ENCODE results near the gene HDAC10.
A peak's percentile ranks its signal among the peaks of the same experiment; 100 is the strongest.
"Not testable (repeated sequence)": the region's sequence is repeated elsewhere in the genome, so short reads cannot be mapped to it uniquely, and the experiment has no call there.

Gene HDAC10

DNA sequence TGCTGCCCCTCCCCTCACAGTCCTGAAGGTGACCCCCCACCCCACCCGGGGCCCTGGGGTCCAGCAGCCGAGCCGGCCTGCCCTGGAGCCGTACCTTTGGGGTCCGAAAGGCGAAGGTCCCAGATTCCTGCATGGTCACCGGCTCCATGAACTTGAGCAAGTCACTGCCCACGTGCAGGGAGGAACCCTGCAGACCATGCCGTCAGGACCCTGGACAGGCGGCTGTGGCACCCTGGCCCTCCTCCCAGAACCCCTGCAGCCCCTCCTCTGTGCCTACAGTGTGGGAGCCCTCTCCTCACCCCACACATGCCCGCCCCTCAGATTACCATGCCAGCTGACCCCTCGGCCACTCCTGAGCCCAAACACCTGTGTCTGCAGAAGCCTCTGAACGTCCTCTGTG, 33.4 kb upstream of the HDAC10 start:
- no peak for DNase-seq (ENCODE audit: low spot score)

DNA sequence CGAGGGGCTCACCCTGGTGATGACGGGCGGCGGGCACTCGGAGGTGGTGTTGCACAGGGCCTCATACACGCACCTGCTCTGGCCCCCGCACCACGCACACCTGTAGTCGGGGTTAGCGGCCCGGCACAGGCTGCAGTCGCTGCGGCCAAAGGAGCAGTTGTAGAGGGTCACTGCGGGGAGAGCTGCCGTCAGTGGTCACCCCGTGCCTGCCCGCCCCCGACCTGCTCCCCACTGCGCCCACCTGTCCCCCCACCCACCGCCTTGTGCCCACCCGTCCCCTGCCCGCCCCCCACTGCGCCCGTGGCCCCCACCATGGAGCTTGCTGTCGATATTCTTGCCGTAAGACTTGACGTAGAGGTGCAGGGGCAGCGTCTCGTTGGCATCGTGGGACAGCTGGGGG, 32.8 kb upstream of the HDAC10 start:
- DNase-seq (ENCODE audit: low spot score): no peak

GRCh38 chr22:50282361-50283155, 31.5 kb upstream of the HDAC10 start:
- no peak for DNase-seq (ENCODE audit: low spot score)

DNA sequence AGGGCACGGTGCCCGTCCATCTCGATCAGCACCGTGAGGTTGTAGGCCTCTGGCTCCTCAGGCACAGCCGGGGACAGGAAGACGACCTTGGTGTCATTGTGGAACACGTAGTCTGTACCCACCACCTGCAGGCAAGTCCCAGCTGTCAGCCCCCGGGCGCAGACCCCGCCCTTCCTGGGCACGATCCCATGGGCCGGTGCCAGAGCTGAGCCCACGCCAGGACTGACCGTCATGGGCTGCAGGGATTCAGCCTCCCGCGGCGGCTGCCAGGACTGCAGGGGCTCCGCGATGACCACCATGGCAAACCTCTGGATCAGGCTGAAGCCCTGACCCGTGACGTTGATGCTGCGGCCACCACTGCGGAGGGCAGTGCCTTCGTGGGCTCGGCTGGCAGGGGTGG, 30.9 kb upstream of the HDAC10 start:
- no peak for DNase-seq (ENCODE audit: low spot score)

- no peak for DNase-seq (ENCODE audit: low spot score)
Measured at GRCh38 chr22:50281384-50281760, 30.3 kb upstream of the HDAC10 start.

DNA sequence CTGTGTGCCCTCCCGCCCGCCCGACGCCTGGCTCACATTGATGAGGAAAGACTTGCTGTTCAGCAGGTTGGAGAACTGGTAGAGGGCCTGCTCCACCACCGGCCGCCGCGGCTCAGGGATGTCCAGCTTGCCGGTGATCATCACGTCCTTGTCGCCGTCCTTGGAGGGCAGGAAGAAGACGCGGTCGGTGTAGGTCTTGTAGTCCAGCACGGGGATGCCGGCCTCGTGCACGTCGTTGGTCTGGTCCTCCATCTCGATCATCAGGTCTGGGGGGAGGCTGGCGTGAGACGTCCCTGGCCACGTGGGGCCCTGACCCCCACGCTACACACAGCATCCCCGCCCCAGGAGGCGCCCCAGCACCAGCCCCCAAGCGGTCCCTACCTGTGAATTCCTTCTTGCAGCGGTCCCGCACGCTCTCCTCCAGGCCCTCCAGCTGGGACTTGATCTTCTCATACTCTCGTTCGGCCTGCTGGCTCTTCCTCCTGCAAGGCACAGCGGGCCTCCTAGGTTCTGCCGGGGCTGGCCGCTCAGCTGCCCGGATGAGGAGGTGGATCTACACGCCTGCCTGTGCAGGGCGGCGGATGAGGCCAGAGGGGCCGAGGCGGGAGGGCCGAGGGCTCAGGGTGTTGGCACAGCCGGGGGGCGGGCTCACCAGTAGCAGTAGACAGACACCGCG, 29.8 kb upstream of the HDAC10 start:
- no peak for DNase-seq (ENCODE audit: low spot score)

DNA sequence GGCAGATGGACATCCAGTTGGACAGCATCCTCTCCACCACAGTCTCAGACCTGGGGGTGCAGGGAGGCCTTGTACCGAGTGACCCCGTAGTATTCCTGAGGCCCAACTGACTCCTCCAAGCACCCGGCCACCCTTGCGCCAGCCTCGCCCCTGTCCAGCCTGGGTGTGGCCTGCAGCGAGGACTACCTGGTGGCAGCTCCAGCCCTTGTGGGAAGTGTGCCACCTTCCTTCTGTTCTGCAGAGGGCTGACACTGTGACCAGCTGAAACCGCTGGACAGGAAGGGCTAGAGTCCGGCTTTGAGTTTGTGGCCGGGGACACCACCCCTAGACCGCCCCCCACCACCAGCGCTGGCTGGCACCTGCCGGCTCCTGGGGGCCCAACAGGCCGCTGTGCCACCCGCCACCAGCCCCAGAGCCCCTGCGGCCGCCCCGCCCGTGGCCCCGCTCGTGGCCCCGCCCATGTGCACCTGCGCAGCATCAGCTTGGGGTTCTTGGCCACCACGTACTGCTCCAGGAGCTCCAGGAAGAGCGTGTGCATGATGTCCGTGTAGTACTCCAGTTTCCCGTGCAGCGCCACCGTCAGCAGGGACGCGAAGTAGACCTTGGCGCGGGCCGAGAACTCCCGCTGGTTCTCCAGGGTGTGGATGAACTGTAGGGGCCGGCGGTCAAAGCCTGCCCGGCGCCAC, 29.1 kb upstream of the HDAC10 start:
- DNase-seq (ENCODE audit: low spot score): no peak

DNA sequence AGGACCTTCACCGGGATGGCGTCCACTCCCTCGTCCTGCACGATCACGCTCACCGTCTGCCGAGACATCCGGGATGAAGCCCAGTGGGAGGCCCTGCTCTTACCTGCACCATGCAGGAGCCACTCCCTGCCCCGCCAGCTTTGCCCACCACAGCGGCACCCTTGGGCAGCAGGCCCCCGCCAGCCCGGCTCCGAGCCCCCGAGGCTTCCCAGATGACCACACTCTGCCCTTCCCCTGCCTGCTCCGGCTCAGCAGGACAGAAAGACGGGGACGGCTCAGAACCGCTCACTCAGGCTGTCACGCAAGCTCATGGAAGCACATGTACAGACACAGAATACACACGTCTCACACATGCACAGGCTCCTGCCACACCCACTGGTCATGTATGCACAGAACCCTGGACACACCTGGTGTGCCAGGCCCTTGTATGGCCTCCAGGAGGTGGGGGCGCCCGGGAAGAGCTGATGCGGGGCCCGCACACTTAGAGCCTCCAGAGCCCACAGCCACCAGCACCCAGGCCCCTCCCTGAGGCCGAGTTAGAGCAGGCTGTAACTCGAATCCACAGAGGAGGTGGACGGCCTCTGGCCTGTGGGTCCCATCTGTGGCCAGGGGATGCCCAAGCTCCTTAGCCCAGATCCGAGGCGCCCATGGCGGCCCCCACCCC, 28.0 kb upstream of the HDAC10 start:
- DNase-seq (ENCODE audit: low spot score): no peak

- no peak for DNase-seq (ENCODE audit: low spot score)
Measured at GRCh38 chr22:50278461-50278860, 27.4 kb upstream of the HDAC10 start.

DNA sequence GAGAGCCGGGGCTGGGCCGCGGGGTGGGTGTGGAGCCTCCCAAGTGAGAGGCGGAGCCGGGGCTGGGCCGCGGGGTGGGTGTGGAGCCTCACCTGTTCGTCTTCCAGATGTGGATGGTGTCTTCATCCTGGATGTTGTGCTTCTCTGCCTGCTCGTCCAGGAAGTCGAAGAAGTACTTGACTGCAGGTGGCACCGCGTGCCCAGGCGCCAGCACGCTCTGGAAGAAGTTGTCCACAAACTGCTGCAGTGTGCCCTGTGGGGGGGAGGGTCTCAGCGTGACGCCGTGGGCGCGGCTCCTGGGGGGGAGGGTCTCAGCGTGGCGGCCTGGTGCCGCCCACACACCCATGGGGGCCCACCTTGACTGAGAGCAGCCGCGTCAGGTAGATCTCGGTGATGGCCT, 26.7 kb upstream of the HDAC10 start:
- no peak for DNase-seq (ENCODE audit: low spot score)

- DNase-seq (ENCODE audit: low spot score): peak; percentile 73
Measured at GRCh38 chr22:50276143-50276542, 25.1 kb upstream of the HDAC10 start.

- DNase-seq (ENCODE audit: low spot score): no peak
Measured at GRCh38 chr22:50275181-50276055, 24.4 kb upstream of the HDAC10 start.

DNA sequence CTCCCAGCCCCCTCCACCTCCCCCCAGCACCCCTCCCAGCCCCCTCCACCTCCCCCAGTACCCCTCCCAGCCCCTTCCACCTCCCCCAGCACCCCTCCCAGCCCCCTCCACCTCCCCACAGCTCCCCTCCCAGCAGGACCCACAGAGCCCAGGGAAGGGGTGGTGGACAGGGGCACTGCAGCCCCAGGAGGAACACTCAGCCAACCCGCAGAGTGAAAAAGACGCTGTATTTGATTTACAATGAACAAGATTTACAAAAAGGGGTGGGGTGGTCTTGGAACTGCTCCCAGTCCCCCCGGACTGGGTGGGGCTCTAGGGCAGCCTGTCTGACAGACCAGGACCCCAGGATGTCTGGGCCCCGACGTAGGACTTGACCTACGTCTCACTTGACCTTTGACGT, 23.7 kb upstream of the HDAC10 start:
- DNase-seq (ENCODE audit: low spot score): no peak

DNA sequence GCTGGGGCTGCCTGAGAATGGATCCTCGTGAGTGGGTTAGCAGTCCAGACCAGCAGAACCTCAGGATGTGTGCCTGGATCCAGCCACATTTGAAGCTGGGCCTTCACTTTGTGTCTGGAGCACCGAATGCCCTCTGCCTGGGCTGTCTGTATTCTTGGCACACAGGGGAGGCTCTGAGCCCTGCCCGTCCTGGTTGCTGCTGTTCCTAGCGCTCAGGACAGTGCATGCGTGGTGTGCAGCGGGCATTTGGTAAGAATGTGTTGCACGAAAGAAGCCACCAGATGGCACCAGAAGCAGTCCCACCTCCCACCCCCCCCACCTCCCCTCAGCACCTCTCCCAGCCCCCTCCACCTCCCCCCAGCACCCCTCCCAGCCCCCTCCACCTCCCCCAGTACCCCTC, 23.2 kb upstream of the HDAC10 start:
- peak; percentile 64 for DNase-seq (ENCODE audit: low spot score)

GRCh38 chr22:50273781-50274180, 22.7 kb upstream of the HDAC10 start:
- DNase-seq (ENCODE audit: low spot score): not testable (repeated sequence)

- not testable (repeated sequence) for DNase-seq (ENCODE audit: low spot score)
Measured at GRCh38 chr22:50273352-50273751, 22.3 kb upstream of the HDAC10 start.

- DNase-seq (ENCODE audit: low spot score): no peak
Measured at GRCh38 chr22:50272044-50272802, 21.2 kb upstream of the HDAC10 start.

GRCh38 chr22:50271519-50271970, 20.5 kb upstream of the HDAC10 start:
- no peak for DNase-seq (ENCODE audit: low spot score)

GRCh38 chr22:50270666-50271394, 19.8 kb upstream of the HDAC10 start:
- DNase-seq (ENCODE audit: low spot score): no peak
